ENCODE measurements around the gene DSC3. TPM values are rescaled to one million over a fixed set of nuclear protein-coding genes. Genes with fewer than 3 reads are reported as not detected.

The DSC3 gene
- total and polyA plus RNA-seq, 2 experiments from 2014 or later: 0.52 to 2.1 TPM

DNA sequence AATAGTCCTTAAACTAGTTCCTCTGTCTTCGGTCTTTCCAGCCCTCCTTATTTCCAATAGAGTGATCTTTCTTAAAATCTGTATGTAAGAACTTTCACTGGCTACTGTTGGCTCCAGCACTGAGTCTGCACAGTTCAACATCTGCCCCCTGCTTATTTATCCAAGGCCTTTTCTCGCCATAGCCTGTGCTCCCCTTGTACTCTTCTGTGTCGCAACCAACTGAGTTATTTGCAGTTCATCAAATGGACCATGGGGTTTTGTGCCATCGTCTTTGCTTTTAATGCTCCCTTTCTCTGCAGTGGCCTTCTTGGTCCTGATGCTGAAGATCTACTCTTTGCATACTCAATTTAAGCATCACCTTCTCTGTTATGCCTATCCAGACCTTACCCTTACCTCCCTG is 77.3 kb downstream of the DSC3 start:
- no peak overlapping the region for H3K4me3 ChIP-seq
- Mint-ChIP-seq H3K9me3 (no peaks in the 10 kb centered on the region), H3K4me1 (no peaks in the 10 kb centered on the region), H3K36me3 (ENCODE audit: low read depth) (no peaks in the 10 kb centered on the region), H3K27me3 (ENCODE audit: insufficient read depth, low read depth, poor library complexity) (no peaks in the 10 kb centered on the region), H3K27ac (no peak overlapping the region), H3K4me3 (no peak overlapping the region)
- no peaks in the 10 kb centered on the region for H3F3A ChIP-seq (replicated peaks; ENCODE audit: low read depth)
- H3K27me3 ChIP-seq (ENCODE audit: insufficient read depth): no peaks in the 10 kb centered on the region
- no peaks in the 10 kb centered on the region for H3K4me1 ChIP-seq (ENCODE audit: insufficient read depth)
- no peak for ATAC-seq
- no peak overlapping the region for H2AFZ ChIP-seq
- no peak overlapping the region for H3K27ac ChIP-seq (ENCODE audit: low read depth)
- no peaks in the 10 kb centered on the region for H3K36me3 ChIP-seq (ENCODE audit: insufficient read depth)
- no peaks in the 10 kb centered on the region; the same call in 1 of the 2 replicates for H3K9me2 ChIP-seq (ENCODE audit: insufficient read depth)
- TF ChIP-seq NANOG (IDR thresholded peaks at IDR 0.05; ENCODE audit: borderline replicate concordance) (no peak), EZH2phosphoT487 (IDR thresholded peaks at IDR 0.05; ENCODE audit: unreplicated experiment) (no peak), CREB1 (CRISPR knock-in tag; IDR thresholded peaks at IDR 0.05; ENCODE audit: low read depth) (no peak), JUNB (IDR thresholded peaks at IDR 0.05; ENCODE audit: unreplicated experiment) (no peak), POLR2AphosphoS5 (IDR thresholded peaks at IDR 0.05; ENCODE audit: low read depth) (no peak), ZNF331 (CRISPR knock-in tag; IDR thresholded peaks at IDR 0.05; ENCODE audit: low read depth) (no peak), STAT1 (IDR thresholded peaks at IDR 0.05; ENCODE audit: unreplicated experiment) (no peak), EZH2 (IDR thresholded peaks at IDR 0.05; ENCODE audit: low read depth, unreplicated experiment) (no peak), ZNF114 (CRISPR knock-in tag; IDR thresholded peaks at IDR 0.05) (no peak)
- TF ChIP-seq, protein P1, sequence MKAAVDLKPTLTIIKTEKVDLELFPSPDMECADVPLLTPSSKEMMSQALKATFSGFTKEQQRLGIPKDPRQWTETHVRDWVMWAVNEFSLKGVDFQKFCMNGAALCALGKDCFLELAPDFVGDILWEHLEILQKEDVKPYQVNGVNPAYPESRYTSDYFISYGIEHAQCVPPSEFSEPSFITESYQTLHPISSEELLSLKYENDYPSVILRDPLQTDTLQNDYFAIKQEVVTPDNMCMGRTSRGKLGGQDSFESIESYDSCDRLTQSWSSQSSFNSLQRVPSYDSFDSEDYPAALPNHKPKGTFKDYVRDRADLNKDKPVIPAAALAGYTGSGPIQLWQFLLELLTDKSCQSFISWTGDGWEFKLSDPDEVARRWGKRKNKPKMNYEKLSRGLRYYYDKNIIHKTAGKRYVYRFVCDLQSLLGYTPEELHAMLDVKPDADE (IDR thresholded peaks at IDR 0.05): no peak
- TF ChIP-seq, protein P2, sequence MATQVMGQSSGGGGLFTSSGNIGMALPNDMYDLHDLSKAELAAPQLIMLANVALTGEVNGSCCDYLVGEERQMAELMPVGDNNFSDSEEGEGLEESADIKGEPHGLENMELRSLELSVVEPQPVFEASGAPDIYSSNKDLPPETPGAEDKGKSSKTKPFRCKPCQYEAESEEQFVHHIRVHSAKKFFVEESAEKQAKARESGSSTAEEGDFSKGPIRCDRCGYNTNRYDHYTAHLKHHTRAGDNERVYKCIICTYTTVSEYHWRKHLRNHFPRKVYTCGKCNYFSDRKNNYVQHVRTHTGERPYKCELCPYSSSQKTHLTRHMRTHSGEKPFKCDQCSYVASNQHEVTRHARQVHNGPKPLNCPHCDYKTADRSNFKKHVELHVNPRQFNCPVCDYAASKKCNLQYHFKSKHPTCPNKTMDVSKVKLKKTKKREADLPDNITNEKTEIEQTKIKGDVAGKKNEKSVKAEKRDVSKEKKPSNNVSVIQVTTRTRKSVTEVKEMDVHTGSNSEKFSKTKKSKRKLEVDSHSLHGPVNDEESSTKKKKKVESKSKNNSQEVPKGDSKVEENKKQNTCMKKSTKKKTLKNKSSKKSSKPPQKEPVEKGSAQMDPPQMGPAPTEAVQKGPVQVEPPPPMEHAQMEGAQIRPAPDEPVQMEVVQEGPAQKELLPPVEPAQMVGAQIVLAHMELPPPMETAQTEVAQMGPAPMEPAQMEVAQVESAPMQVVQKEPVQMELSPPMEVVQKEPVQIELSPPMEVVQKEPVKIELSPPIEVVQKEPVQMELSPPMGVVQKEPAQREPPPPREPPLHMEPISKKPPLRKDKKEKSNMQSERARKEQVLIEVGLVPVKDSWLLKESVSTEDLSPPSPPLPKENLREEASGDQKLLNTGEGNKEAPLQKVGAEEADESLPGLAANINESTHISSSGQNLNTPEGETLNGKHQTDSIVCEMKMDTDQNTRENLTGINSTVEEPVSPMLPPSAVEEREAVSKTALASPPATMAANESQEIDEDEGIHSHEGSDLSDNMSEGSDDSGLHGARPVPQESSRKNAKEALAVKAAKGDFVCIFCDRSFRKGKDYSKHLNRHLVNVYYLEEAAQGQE (IDR thresholded peaks at IDR 0.05; ENCODE audit: unreplicated experiment): no peak
- TF ChIP-seq, protein P3, sequence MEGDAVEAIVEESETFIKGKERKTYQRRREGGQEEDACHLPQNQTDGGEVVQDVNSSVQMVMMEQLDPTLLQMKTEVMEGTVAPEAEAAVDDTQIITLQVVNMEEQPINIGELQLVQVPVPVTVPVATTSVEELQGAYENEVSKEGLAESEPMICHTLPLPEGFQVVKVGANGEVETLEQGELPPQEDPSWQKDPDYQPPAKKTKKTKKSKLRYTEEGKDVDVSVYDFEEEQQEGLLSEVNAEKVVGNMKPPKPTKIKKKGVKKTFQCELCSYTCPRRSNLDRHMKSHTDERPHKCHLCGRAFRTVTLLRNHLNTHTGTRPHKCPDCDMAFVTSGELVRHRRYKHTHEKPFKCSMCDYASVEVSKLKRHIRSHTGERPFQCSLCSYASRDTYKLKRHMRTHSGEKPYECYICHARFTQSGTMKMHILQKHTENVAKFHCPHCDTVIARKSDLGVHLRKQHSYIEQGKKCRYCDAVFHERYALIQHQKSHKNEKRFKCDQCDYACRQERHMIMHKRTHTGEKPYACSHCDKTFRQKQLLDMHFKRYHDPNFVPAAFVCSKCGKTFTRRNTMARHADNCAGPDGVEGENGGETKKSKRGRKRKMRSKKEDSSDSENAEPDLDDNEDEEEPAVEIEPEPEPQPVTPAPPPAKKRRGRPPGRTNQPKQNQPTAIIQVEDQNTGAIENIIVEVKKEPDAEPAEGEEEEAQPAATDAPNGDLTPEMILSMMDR (conservative IDR thresholded peaks at IDR 0.05; ENCODE audit: low read depth in 2 of 2): no peak
- TF ChIP-seq, protein P4, sequence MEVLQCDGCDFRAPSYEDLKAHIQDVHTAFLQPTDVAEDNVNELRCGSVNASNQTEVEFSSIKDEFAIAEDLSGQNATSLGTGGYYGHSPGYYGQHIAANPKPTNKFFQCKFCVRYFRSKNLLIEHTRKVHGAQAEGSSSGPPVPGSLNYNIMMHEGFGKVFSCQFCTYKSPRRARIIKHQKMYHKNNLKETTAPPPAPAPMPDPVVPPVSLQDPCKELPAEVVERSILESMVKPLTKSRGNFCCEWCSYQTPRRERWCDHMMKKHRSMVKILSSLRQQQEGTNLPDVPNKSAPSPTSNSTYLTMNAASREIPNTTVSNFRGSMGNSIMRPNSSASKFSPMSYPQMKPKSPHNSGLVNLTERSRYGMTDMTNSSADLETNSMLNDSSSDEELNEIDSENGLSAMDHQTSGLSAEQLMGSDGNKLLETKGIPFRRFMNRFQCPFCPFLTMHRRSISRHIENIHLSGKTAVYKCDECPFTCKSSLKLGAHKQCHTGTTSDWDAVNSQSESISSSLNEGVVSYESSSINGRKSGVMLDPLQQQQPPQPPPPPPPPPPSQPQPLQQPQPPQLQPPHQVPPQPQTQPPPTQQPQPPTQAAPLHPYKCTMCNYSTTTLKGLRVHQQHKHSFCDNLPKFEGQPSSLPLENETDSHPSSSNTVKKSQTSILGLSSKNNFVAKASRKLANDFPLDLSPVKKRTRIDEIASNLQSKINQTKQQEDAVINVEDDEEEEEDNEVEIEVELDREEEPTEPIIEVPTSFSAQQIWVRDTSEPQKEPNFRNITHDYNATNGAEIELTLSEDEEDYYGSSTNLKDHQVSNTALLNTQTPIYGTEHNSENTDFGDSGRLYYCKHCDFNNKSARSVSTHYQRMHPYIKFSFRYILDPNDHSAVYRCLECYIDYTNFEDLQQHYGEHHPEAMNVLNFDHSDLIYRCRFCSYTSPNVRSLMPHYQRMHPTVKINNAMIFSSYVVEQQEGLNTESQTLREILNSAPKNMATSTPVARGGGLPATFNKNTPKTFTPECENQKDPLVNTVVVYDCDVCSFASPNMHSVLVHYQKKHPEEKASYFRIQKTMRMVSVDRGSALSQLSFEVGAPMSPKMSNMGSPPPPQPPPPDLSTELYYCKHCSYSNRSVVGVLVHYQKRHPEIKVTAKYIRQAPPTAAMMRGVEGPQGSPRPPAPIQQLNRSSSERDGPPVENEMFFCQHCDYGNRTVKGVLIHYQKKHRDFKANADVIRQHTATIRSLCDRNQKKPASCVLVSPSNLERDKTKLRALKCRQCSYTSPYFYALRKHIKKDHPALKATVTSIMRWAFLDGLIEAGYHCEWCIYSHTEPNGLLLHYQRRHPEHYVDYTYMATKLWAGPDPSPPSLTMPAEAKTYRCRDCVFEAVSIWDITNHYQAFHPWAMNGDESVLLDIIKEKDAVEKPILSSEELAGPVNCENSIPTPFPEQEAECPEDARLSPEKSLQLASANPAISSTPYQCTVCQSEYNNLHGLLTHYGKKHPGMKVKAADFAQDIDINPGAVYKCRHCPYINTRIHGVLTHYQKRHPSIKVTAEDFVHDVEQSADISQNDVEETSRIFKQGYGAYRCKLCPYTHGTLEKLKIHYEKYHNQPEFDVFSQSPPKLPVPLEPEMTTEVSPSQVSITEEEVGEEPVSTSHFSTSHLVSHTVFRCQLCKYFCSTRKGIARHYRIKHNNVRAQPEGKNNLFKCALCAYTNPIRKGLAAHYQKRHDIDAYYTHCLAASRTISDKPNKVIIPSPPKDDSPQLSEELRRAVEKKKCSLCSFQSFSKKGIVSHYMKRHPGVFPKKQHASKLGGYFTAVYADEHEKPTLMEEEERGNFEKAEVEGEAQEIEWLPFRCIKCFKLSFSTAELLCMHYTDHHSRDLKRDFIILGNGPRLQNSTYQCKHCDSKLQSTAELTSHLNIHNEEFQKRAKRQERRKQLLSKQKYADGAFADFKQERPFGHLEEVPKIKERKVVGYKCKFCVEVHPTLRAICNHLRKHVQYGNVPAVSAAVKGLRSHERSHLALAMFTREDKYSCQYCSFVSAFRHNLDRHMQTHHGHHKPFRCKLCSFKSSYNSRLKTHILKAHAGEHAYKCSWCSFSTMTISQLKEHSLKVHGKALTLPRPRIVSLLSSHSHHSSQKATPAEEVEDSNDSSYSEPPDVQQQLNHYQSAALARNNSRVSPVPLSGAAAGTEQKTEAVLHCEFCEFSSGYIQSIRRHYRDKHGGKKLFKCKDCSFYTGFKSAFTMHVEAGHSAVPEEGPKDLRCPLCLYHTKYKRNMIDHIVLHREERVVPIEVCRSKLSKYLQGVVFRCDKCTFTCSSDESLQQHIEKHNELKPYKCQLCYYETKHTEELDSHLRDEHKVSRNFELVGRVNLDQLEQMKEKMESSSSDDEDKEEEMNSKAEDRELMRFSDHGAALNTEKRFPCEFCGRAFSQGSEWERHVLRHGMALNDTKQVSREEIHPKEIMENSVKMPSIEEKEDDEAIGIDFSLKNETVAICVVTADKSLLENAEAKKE (CRISPR knock-in tag; IDR thresholded peaks at IDR 0.05): no peak
- no peak overlapping the region for H3K4me2 ChIP-seq
- no peak for DNase-seq (ENCODE audit: low spot score)
- no peaks in the 10 kb centered on the region for H4K20me1 ChIP-seq (replicated peaks; ENCODE audit: insufficient read depth)
- H3K79me2 ChIP-seq (replicated peaks; ENCODE audit: insufficient read depth): no peaks in the 10 kb centered on the region

Data from GM23338 (cell line).